ENCODE data around the gene C1GALT1C1L.
"Not testable (repeated sequence)": the region's sequence is repeated elsewhere in the genome, so short reads cannot be mapped to it uniquely, and the experiment has no call there.

DNA sequence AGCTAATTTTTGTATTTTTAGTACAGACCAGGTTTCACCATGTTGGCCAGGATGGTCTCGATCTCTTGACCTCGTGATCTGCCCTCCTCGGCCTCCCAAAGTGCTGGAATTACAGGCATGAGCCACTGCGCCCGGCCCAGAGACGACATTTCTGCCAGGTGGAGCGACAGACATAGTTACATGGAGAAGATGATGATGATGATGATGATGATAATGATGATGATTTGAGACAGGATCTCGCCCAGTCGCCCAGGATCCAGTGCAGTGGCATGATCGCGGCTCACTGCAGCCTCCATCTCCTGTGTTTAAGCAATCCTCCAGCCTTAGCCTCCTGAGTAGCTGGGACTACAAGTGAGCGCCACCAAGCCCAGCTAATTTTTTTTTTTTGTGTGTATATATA is 40.1 kb downstream of the C1GALT1C1L start:
- TF ChIP-seq, protein P1, sequence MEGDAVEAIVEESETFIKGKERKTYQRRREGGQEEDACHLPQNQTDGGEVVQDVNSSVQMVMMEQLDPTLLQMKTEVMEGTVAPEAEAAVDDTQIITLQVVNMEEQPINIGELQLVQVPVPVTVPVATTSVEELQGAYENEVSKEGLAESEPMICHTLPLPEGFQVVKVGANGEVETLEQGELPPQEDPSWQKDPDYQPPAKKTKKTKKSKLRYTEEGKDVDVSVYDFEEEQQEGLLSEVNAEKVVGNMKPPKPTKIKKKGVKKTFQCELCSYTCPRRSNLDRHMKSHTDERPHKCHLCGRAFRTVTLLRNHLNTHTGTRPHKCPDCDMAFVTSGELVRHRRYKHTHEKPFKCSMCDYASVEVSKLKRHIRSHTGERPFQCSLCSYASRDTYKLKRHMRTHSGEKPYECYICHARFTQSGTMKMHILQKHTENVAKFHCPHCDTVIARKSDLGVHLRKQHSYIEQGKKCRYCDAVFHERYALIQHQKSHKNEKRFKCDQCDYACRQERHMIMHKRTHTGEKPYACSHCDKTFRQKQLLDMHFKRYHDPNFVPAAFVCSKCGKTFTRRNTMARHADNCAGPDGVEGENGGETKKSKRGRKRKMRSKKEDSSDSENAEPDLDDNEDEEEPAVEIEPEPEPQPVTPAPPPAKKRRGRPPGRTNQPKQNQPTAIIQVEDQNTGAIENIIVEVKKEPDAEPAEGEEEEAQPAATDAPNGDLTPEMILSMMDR (IDR thresholded peaks at IDR 0.05; ENCODE audit: borderline replicate concordance, extremely low read depth, low read length, poor library complexity, severe bottlenecking) = not testable (repeated sequence)
- TF ChIP-seq EZH2 (IDR thresholded peaks at IDR 0.05; ENCODE audit: borderline replicate concordance, low read depth, low read length, severe bottlenecking) = not testable (repeated sequence)

All from DND-41 (cell line).